ENCODE data around the gene SOX30.

DNA sequence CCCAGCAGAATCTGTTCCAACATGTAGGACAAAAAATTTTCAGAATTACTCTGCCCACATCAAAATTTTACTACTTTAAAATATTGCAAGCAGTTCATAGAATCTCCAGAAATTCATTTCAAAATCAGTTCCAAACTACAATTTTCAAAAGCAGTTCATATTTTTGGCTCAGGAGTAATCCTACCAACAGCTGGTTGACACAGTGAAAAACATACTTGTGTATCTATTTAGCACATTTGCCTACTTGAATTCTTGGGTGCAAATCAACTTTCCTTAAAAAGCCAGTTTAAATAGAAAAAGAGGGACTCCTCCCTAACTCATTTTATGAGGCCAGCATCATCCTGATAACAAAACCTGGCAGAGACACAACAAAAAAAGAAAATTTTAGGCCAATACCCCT lies 31.5 kb downstream of the SOX30 start:
- TF ChIP-seq, protein P1, sequence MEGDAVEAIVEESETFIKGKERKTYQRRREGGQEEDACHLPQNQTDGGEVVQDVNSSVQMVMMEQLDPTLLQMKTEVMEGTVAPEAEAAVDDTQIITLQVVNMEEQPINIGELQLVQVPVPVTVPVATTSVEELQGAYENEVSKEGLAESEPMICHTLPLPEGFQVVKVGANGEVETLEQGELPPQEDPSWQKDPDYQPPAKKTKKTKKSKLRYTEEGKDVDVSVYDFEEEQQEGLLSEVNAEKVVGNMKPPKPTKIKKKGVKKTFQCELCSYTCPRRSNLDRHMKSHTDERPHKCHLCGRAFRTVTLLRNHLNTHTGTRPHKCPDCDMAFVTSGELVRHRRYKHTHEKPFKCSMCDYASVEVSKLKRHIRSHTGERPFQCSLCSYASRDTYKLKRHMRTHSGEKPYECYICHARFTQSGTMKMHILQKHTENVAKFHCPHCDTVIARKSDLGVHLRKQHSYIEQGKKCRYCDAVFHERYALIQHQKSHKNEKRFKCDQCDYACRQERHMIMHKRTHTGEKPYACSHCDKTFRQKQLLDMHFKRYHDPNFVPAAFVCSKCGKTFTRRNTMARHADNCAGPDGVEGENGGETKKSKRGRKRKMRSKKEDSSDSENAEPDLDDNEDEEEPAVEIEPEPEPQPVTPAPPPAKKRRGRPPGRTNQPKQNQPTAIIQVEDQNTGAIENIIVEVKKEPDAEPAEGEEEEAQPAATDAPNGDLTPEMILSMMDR (IDR thresholded peaks at IDR 0.05; ENCODE audit: low read depth, low read length, missing input control): no peak
- TF ChIP-seq EGR1 (IDR thresholded peaks at IDR 0.05; ENCODE audit: low read depth in 2 of 2) (no peak), RXRA (IDR thresholded peaks at IDR 0.05) (no peak), YY1 (IDR thresholded peaks at IDR 0.05) (no peak), JUND (IDR thresholded peaks at IDR 0.05) (no peak), TAF1 (conservative IDR thresholded peaks at IDR 0.05) (no peak), RAD21 (IDR thresholded peaks at IDR 0.05) (no peak), GABPA (IDR thresholded peaks at IDR 0.05 in 1 of 2, conservative IDR thresholded peaks at IDR 0.05 in 1 of 2) (no peak), SP1 (IDR thresholded peaks at IDR 0.05) (no peak), FOXA1 (IDR thresholded peaks at IDR 0.05) (no peak)
- TF ChIP-seq, protein P2, sequence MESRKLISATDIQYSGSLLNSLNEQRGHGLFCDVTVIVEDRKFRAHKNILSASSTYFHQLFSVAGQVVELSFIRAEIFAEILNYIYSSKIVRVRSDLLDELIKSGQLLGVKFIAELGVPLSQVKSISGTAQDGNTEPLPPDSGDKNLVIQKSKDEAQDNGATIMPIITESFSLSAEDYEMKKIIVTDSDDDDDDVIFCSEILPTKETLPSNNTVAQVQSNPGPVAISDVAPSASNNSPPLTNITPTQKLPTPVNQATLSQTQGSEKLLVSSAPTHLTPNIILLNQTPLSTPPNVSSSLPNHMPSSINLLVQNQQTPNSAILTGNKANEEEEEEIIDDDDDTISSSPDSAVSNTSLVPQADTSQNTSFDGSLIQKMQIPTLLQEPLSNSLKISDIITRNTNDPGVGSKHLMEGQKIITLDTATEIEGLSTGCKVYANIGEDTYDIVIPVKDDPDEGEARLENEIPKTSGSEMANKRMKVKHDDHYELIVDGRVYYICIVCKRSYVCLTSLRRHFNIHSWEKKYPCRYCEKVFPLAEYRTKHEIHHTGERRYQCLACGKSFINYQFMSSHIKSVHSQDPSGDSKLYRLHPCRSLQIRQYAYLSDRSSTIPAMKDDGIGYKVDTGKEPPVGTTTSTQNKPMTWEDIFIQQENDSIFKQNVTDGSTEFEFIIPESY (IDR thresholded peaks at IDR 0.05): no peak
- TF ChIP-seq, protein P3, sequence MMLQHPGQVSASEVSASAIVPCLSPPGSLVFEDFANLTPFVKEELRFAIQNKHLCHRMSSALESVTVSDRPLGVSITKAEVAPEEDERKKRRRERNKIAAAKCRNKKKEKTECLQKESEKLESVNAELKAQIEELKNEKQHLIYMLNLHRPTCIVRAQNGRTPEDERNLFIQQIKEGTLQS (IDR thresholded peaks at IDR 0.05): no peak
- TF ChIP-seq, protein P4, sequence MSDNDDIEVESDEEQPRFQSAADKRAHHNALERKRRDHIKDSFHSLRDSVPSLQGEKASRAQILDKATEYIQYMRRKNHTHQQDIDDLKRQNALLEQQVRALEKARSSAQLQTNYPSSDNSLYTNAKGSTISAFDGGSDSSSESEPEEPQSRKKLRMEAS (IDR thresholded peaks at IDR 0.05): no peak
- TF ChIP-seq, protein P5, sequence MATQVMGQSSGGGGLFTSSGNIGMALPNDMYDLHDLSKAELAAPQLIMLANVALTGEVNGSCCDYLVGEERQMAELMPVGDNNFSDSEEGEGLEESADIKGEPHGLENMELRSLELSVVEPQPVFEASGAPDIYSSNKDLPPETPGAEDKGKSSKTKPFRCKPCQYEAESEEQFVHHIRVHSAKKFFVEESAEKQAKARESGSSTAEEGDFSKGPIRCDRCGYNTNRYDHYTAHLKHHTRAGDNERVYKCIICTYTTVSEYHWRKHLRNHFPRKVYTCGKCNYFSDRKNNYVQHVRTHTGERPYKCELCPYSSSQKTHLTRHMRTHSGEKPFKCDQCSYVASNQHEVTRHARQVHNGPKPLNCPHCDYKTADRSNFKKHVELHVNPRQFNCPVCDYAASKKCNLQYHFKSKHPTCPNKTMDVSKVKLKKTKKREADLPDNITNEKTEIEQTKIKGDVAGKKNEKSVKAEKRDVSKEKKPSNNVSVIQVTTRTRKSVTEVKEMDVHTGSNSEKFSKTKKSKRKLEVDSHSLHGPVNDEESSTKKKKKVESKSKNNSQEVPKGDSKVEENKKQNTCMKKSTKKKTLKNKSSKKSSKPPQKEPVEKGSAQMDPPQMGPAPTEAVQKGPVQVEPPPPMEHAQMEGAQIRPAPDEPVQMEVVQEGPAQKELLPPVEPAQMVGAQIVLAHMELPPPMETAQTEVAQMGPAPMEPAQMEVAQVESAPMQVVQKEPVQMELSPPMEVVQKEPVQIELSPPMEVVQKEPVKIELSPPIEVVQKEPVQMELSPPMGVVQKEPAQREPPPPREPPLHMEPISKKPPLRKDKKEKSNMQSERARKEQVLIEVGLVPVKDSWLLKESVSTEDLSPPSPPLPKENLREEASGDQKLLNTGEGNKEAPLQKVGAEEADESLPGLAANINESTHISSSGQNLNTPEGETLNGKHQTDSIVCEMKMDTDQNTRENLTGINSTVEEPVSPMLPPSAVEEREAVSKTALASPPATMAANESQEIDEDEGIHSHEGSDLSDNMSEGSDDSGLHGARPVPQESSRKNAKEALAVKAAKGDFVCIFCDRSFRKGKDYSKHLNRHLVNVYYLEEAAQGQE (IDR thresholded peaks at IDR 0.05): no peak

All from liver (tissue), 3 donors.